C4-2B (cell line): ENCODE measurements around the gene CLDN12.

ENCODE experiments used
- ZFX ChIP-seq: fragments of 450-650 bp; IDR thresholded peaks from 2 replicates; pipeline ENCODE4 v1.6.1; 2017
- TF ChIP-seq, protein P1 (sequence below): fragments of 450-650 bp; conservative IDR thresholded peaks from 2 replicates; pipeline ENCODE4 v1.5.1; 2017; ENCODE audit warnings: mild to moderate bottlenecking

DNA sequence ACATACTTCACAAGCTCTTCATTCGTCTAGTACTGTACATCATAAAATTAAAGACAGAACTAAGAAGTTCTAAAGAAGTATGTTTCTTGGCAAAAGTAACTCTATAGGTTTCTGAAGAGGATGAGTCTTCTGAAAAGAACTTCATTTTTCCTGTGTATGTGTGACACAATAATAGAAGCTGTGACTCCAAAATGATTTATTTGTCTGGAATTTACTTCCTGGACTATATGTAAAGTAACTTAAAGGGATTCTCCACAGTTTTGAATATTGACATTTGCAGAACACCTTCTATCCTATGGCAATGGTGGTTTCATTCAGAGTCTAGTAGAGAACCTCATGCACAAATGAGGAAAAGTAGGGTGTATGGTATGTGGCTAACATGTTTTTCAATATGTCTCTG lies 19.8 kb upstream of the CLDN12 start:
- TF ChIP-seq, protein P1, sequence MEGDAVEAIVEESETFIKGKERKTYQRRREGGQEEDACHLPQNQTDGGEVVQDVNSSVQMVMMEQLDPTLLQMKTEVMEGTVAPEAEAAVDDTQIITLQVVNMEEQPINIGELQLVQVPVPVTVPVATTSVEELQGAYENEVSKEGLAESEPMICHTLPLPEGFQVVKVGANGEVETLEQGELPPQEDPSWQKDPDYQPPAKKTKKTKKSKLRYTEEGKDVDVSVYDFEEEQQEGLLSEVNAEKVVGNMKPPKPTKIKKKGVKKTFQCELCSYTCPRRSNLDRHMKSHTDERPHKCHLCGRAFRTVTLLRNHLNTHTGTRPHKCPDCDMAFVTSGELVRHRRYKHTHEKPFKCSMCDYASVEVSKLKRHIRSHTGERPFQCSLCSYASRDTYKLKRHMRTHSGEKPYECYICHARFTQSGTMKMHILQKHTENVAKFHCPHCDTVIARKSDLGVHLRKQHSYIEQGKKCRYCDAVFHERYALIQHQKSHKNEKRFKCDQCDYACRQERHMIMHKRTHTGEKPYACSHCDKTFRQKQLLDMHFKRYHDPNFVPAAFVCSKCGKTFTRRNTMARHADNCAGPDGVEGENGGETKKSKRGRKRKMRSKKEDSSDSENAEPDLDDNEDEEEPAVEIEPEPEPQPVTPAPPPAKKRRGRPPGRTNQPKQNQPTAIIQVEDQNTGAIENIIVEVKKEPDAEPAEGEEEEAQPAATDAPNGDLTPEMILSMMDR, result no peak
- TF ChIP-seq ZFX, result no peak
